H7 (cell line): ENCODE data around the gene FLCN. TPM values are rescaled to one million over a fixed set of nuclear protein-coding genes. Genes with fewer than 3 reads are reported as not detected.

Experiments
- DNase-seq: peaks from one replicate; pipeline ENCODE4 v3.0.0; 2012
- H3K27me3 ChIP-seq: 2 replicates; pipeline ENCODE4 v1.6.0; 2011; ENCODE audit warnings: mild to moderate bottlenecking, low read length; ENCODE audit not compliant: control insufficient read depth, insufficient read depth
- H3K36me3 ChIP-seq: replicated peaks from 2 replicates; pipeline ENCODE4 v1.5.1; 2011; ENCODE audit warnings: low read length; ENCODE audit not compliant: control insufficient read depth, insufficient read depth
- H3K4me3 ChIP-seq: 2 replicates; pipeline ENCODE4 v1.5.1; 2011; ENCODE audit warnings: low read depth, mild to moderate bottlenecking, control low read depth, low read length, moderate library complexity; ENCODE audit not compliant: insufficient read depth
- total RNA-seq: library from RNA; depleted of rRNA; stranded (reverse); fragments of >200 nt; shearing (Covaris generic); gene quantifications from 2 replicates; pipeline ENCODE4 v1.2.3, GENCODE V29; 2014; rRNA removed

FLCN gene
- total RNA-seq, 1 experiment from 2014 or later, result 36.4 TPM

DNA sequence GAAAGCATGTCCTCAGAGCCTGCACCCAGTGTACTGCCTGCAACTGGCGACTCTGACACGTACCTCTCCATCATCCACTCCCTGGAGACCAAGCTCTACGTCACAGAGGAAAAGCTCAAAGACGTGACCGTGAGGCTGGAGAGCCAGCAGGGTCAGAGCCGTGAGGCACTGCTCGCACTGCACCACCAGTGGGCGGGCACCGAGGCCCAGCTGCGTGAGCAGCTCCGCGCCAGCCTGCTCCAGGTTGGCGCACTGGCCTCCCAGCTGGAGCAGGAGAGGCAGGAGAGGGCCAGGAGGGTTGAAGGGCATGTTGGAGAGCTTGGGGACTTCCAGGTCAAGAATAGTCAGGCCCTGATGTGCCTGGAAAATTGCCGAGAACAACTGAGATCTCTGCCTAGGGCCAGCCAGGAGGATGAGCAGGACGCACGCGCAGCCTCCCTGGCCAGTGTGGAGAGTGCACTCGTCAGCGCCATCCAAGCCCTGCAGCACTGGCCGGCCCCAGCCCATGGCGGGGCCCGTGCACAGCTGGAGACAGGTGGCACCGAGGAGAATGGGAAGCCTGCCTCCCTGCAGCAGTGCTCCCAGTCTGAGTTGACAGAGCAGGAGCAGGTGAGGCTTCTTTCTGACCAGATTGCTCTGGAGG, 71.2 kb downstream of the FLCN start:
- DNase-seq, result no peak
- Histone ChIP-seq H3K27me3 (no peaks in the 10 kb centered on the region), H3K4me3 (no peak overlapping the region), H3K36me3 (peaks cover 19% of the 10 kb centered on the region)

DNA sequence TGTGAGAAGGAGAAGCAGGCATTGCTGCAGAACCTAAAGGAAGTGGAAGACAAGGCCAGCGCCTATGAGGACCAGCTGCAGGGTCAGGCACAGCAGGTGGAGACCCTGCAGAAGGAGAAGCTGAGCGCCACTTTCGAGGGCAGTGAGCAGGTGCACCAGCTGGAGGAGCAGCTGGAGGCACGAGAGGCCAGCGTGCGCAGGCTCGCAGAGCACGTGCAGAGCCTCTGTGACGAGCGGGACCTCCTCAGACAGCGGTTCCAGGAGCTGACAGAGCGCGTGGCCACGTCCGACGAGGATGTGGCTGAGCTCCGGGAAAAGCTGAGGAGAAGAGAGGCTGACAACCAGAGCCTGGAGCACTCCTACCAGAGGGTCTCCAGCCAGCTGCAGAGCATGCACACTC, 72.3 kb downstream of the FLCN start:
- Histone ChIP-seq H3K27me3 (no peaks in the 10 kb centered on the region), H3K36me3 (peaks cover 23% of the 10 kb centered on the region), H3K4me3 (no peak overlapping the region)
- DNase-seq, result no peak

DNA sequence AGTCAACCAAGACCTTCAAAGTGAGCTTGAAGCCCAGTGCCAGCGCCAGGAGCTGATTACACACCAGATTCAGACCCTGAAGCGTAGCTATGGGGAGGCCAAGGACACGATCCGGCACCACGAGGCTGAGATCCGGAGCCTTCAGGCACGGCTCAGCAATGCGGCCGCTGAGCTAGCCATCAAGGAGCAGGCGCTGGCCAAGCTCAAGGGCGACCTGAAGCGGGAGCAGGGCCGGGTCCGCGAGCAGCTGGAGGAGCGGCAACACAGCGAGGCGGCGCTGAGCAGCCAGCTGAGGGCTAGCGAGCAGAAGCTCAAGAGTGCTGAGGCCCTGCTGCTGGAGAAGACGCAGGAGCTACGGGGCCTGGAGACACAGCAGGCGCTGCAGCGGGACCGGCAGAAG, 72.8 kb downstream of the FLCN start:
- peaks cover 23% of the 10 kb centered on the region for H3K36me3 ChIP-seq
- no peaks in the 10 kb centered on the region for H3K27me3 ChIP-seq
- H3K4me3 ChIP-seq, result no peak overlapping the region
- DNase-seq, result no peak

Other genes starting within 250 kb of the FLCN start
- 70.2 and 73.9 TPM in 2 replicates for gene MPRIP, start 194.7 kb downstream of the FLCN start, total RNA-seq
- gene PLD6, start 30.8 kb downstream of the FLCN start, total RNA-seq, result 0.17 TPM in 1 of 2 replicates, not detected in the other
- gene COPS3, start 44.1 kb upstream of the FLCN start, total RNA-seq, result 106 and 125 TPM in 2 replicates
- 14.5 and 41.2 TPM in 2 replicates for gene NT5M, start 66.2 kb upstream of the FLCN start, total RNA-seq
- gene MED9, start 239.8 kb upstream of the FLCN start, total RNA-seq, result 28.9 and 31.3 TPM in 2 replicates